DOHH2 (cell line): ENCODE measurements around the gene CTRB1.

Experiments
- EZH2phosphoT487 ChIP-seq: fragments of 200-600 bp; sonication (generic); IDR thresholded peaks from 2 replicates; pipeline ENCODE4 v1.6.1; 2017; ENCODE audit warnings: borderline replicate concordance, mild to moderate bottlenecking, antibody characterized with exemption, low read length, moderate library complexity, mixed read lengths
- TF ChIP-seq, protein P1 (sequence below): fragments of 200-600 bp; sonication (generic); IDR thresholded peaks from one replicate; pipeline ENCODE4 v1.5.1; 2014; ENCODE audit warnings: antibody characterized with exemption, mild to moderate bottlenecking, low read depth, low read length; ENCODE audit not compliant: poor library complexity, severe bottlenecking

DNA sequence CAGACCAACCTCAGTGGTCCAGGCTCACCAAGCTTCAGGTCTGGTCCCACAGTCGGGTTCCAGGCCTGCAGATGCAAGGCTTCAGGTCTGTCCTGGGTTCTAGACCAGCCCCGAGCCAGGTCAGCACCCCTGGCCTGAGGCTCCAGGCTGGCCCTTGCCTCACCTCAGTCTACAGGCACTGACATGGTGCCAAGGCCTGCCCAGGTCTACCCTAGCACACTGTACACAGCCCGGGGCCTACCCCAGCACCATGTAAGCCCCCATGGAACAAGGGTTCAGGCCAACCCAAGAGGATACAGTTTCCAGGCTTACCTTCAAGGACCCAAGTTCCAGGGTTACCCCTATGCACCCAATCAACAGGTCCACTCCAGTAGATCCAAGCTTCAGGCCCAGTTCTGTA is 43.7 kb upstream of the CTRB1 start:
- TF ChIP-seq, protein P1, sequence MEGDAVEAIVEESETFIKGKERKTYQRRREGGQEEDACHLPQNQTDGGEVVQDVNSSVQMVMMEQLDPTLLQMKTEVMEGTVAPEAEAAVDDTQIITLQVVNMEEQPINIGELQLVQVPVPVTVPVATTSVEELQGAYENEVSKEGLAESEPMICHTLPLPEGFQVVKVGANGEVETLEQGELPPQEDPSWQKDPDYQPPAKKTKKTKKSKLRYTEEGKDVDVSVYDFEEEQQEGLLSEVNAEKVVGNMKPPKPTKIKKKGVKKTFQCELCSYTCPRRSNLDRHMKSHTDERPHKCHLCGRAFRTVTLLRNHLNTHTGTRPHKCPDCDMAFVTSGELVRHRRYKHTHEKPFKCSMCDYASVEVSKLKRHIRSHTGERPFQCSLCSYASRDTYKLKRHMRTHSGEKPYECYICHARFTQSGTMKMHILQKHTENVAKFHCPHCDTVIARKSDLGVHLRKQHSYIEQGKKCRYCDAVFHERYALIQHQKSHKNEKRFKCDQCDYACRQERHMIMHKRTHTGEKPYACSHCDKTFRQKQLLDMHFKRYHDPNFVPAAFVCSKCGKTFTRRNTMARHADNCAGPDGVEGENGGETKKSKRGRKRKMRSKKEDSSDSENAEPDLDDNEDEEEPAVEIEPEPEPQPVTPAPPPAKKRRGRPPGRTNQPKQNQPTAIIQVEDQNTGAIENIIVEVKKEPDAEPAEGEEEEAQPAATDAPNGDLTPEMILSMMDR, result no peak
- TF ChIP-seq EZH2phosphoT487, result no peak
